T-helper 2 cell treated with Interferon-gamma antibody and Interleukin-4, amounts not matched to agents 100 ng/mL and 5 ng/mL, for 36 hours (primary cell): ENCODE data around the gene PLAAT1. TPM values are rescaled to one million over a fixed set of nuclear protein-coding genes. Genes with fewer than 3 reads are reported as not detected.

Experiments
- intact Hi-C: fragments of 100-400 bp; cut with micrococcal nuclease; formaldehyde crosslinking; loops from one replicate; pipeline ENCODE4 v1.15.1; 2023
- total RNA-seq: library from RNA; stranded (reverse); gene quantifications from 2 replicates; pipeline ENCODE4 v1.2.3, GENCODE V29; 2022

Gene PLAAT1
- total RNA-seq, 1 donor from 2014 or later = not detected

GRCh38 chr3:193253986-193254660, 13.1 kb downstream of the PLAAT1 start:
- intact Hi-C loops = no loop called here

- intact Hi-C loops = no loop called here
Measured at GRCh38 chr3:193261970-193262369, 20.9 kb downstream of the PLAAT1 start.

- intact Hi-C loops = no loop called here
Measured at GRCh38 chr3:193262707-193263106, 21.7 kb downstream of the PLAAT1 start.

GRCh38 chr3:193269343-193270028, 28.5 kb downstream of the PLAAT1 start:
- intact Hi-C loops = no loop called here

GRCh38 chr3:193270451-193270850, 29.4 kb downstream of the PLAAT1 start:
- intact Hi-C loops = no loop called here

GRCh38 chr3:193271101-193271840, 30.2 kb downstream of the PLAAT1 start:
- intact Hi-C loops = no loop called here

GRCh38 chr3:193292386-193292785, 51.4 kb downstream of the PLAAT1 start:
- intact Hi-C loops = no loop called here

- intact Hi-C loops = no loop called here
Measured at GRCh38 chr3:193295985-193296384, 55.0 kb downstream of the PLAAT1 start.

GRCh38 chr3:193297421-193297820, 56.4 kb downstream of the PLAAT1 start:
- intact Hi-C loops = no loop called here

- intact Hi-C loops = no loop called here
Measured at GRCh38 chr3:193301433-193301832, 60.4 kb downstream of the PLAAT1 start.

GRCh38 chr3:193305356-193305755, 64.3 kb downstream of the PLAAT1 start:
- intact Hi-C loops = no loop called here

- intact Hi-C loops = no loop called here
Measured at GRCh38 chr3:193310914-193311723, 70.1 kb downstream of the PLAAT1 start.

GRCh38 chr3:193313061-193313958, 72.3 kb downstream of the PLAAT1 start:
- intact Hi-C loops = no loop called here

- intact Hi-C loops = no loop called here
Measured at GRCh38 chr3:193314161-193314560, 73.1 kb downstream of the PLAAT1 start.

- intact Hi-C loops = no loop called here
Measured at GRCh38 chr3:193317682-193318300, 76.8 kb downstream of the PLAAT1 start.

Other genes starting within 250 kb of the PLAAT1 start
- gene ATP13A5, start 137.5 kb downstream of the PLAAT1 start, total RNA-seq = not detected in 2 replicates